ENCODE measurements around the gene DIP2B.

Gene DIP2B

GRCh38 chr12:50564237-50564947 lies 59.6 kb downstream of the DIP2B start:
- H3K4me3 ChIP-seq (ENCODE audit: insufficient read length, low read depth), result no peak overlapping the region
- H3K36me3 ChIP-seq (ENCODE audit: insufficient read depth, insufficient read length, low read length), result no peaks in the 10 kb centered on the region
- TF ChIP-seq YY1 (IDR thresholded peaks at IDR 0.05; ENCODE audit: insufficient read depth, insufficient read length) (no peak), SUZ12 (IDR thresholded peaks at IDR 0.05; ENCODE audit: extremely low read depth, insufficient read depth, insufficient read length) (no peak), ZNF274 (IDR thresholded peaks at IDR 0.05; ENCODE audit: low read depth, low read length) (no peak)
- H3K27me3 ChIP-seq (ENCODE audit: insufficient read depth, insufficient read length), result no peaks in the 10 kb centered on the region
- H3K4me1 ChIP-seq (ENCODE audit: insufficient read depth, insufficient read length), result peaks cover 2% of the 10 kb centered on the region
- H3K9ac ChIP-seq (ENCODE audit: insufficient read length, low read depth), result no peak overlapping the region
- no peaks in the 10 kb centered on the region for H3K9me3 ChIP-seq (ENCODE audit: insufficient read depth, low read length)
- no peak for DNase-seq (ENCODE audit: low read depth, low spot score)

- H3K4me3 ChIP-seq (ENCODE audit: insufficient read length, low read depth), result no peak overlapping the region
- DNase-seq (ENCODE audit: low read depth, low spot score), result no peak
- H3K9me3 ChIP-seq (ENCODE audit: insufficient read depth, low read length), result no peaks in the 10 kb centered on the region
- no peaks in the 10 kb centered on the region for H3K27me3 ChIP-seq (ENCODE audit: insufficient read depth, insufficient read length)
- TF ChIP-seq SUZ12 (IDR thresholded peaks at IDR 0.05; ENCODE audit: extremely low read depth, insufficient read depth, insufficient read length), result no peak
- peaks cover 2% of the 10 kb centered on the region for H3K4me1 ChIP-seq (ENCODE audit: insufficient read depth, insufficient read length)
- no peaks in the 10 kb centered on the region for H3K36me3 ChIP-seq (ENCODE audit: insufficient read depth, insufficient read length, low read length)
- H3K9ac ChIP-seq (ENCODE audit: insufficient read length, low read depth), result no peak overlapping the region
Observed at GRCh38 chr12:50564948-50565297, 60.1 kb downstream of the DIP2B start.

DNA sequence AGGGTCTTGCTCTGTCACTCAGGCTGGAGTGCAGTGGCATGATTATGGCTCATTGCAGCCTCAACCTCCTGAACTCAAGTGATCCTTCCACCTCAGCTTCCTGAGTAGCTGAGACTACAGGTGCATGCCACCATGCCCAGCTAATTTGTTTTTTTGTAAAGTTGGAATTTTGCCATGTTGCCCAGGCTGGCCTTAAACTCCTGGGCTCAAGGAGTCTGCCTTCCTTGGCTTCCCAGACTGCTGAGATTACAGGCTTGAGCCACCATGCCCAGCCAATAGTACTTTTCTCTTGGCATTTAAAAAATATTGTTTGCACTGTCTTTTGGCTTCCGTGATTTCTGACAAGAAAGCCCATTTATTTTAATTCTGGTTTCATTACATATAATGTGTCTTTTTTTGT lies 61.3 kb downstream of the DIP2B start:
- Histone ChIP-seq H3K9ac (ENCODE audit: insufficient read length, low read depth) (no peak overlapping the region), H3K9me3 (ENCODE audit: insufficient read depth, low read length) (no peaks in the 10 kb centered on the region), H3K4me3 (ENCODE audit: insufficient read length, low read depth) (no peak overlapping the region), H3K4me1 (ENCODE audit: insufficient read depth, insufficient read length) (peaks cover 2% of the 10 kb centered on the region), H3K36me3 (ENCODE audit: insufficient read depth, insufficient read length, low read length) (no peaks in the 10 kb centered on the region), H3K27me3 (ENCODE audit: insufficient read depth, insufficient read length) (no peaks in the 10 kb centered on the region)
- TF ChIP-seq ZNF274 (IDR thresholded peaks at IDR 0.05; ENCODE audit: low read depth, low read length), result no peak
- TF ChIP-seq YY1 (IDR thresholded peaks at IDR 0.05; ENCODE audit: insufficient read depth, insufficient read length), result no peak
- TF ChIP-seq SUZ12 (IDR thresholded peaks at IDR 0.05; ENCODE audit: extremely low read depth, insufficient read depth, insufficient read length), result no peak
- no peak for DNase-seq (ENCODE audit: low read depth, low spot score)

DNA sequence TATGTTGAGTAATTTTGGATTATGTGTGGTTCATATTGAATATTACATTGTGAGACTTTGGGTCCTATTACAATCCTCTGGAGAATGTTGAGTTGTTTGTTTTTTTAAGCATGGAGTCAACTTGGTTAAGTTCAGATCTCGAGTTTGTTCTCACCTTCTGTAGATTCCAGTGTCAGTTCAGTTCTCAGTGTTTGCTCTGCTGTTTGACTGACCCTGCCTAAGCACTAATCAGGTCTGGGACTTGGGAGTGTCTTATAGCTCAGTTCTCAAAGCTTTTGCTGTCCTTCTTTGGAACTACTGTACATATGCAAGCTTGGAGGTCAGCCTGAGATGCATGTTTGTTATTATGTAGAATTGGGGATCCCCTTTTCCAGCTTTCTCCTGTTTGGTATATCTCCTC lies 63.1 kb downstream of the DIP2B start:
- no peak for DNase-seq (ENCODE audit: low read depth, low spot score)
- peaks cover 5% of the 10 kb centered on the region for H3K4me1 ChIP-seq (ENCODE audit: insufficient read depth, insufficient read length)
- TF ChIP-seq SUZ12 (IDR thresholded peaks at IDR 0.05; ENCODE audit: extremely low read depth, insufficient read depth, insufficient read length), result no peak
- TF ChIP-seq YY1 (IDR thresholded peaks at IDR 0.05; ENCODE audit: insufficient read depth, insufficient read length), result no peak
- TF ChIP-seq ZNF274 (IDR thresholded peaks at IDR 0.05; ENCODE audit: low read depth, low read length), result no peak

GRCh38 chr12:50568338-50569091 lies 63.7 kb downstream of the DIP2B start:
- DNase-seq (ENCODE audit: low read depth, low spot score), result no peak
- H3K9ac ChIP-seq (ENCODE audit: insufficient read length, low read depth), result no peak overlapping the region
- H3K27me3 ChIP-seq (ENCODE audit: insufficient read depth, insufficient read length), result no peaks in the 10 kb centered on the region

More for the DNA sequence above, 63.1 kb downstream of the DIP2B start:
- Histone ChIP-seq H3K36me3 (ENCODE audit: insufficient read depth, insufficient read length, low read length) (no peaks in the 10 kb centered on the region), H3K9me3 (ENCODE audit: insufficient read depth, low read length) (no peaks in the 10 kb centered on the region), H3K9ac (ENCODE audit: insufficient read length, low read depth) (no peak overlapping the region), H3K4me3 (ENCODE audit: insufficient read length, low read depth) (no peak overlapping the region), H3K27me3 (ENCODE audit: insufficient read depth, insufficient read length) (no peaks in the 10 kb centered on the region)

DNA sequence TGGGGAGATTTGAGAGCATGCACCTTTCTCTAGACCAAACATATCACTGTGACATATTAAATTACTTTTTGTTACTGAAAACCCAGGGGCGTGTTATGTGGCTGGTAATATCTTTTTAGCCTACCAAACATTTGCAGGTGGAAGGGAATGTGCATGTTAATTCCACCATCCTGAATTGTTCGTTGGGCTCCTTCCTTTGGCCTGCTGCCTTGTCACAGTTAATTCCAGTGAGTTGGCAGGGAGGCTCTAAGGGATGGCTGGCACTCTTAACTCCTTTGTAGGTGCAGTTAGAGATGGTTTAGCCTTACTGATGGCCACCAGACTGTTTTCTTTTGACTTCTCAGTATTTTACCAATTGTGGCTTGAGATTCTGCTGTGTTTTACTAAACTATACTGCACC lies 64.5 kb downstream of the DIP2B start:
- H3K27me3 ChIP-seq (ENCODE audit: insufficient read depth, insufficient read length), result no peaks in the 10 kb centered on the region
- H3K4me1 ChIP-seq (ENCODE audit: insufficient read depth, insufficient read length), result peaks cover 6% of the 10 kb centered on the region
- TF ChIP-seq SUZ12 (IDR thresholded peaks at IDR 0.05; ENCODE audit: extremely low read depth, insufficient read depth, insufficient read length) (no peak), YY1 (IDR thresholded peaks at IDR 0.05; ENCODE audit: insufficient read depth, insufficient read length) (no peak), ZNF274 (IDR thresholded peaks at IDR 0.05; ENCODE audit: low read depth, low read length) (no peak)
- DNase-seq (ENCODE audit: low read depth, low spot score), result no peak
- no peak overlapping the region for H3K9ac ChIP-seq (ENCODE audit: insufficient read length, low read depth)
- no peaks in the 10 kb centered on the region for H3K9me3 ChIP-seq (ENCODE audit: insufficient read depth, low read length)
- no peak overlapping the region for H3K4me3 ChIP-seq (ENCODE audit: insufficient read length, low read depth)
- no peaks in the 10 kb centered on the region for H3K36me3 ChIP-seq (ENCODE audit: insufficient read depth, insufficient read length, low read length)

More at GRCh38 chr12:50568338-50569091, 63.7 kb downstream of the DIP2B start:
- Histone ChIP-seq H3K9me3 (ENCODE audit: insufficient read depth, low read length) (no peaks in the 10 kb centered on the region), H3K4me3 (ENCODE audit: insufficient read length, low read depth) (no peak overlapping the region), H3K4me1 (ENCODE audit: insufficient read depth, insufficient read length) (peaks cover 5% of the 10 kb centered on the region), H3K36me3 (ENCODE audit: insufficient read depth, insufficient read length, low read length) (no peaks in the 10 kb centered on the region)
- no peak for TF ChIP-seq SUZ12 (IDR thresholded peaks at IDR 0.05; ENCODE audit: extremely low read depth, insufficient read depth, insufficient read length)
- no peak for TF ChIP-seq YY1 (IDR thresholded peaks at IDR 0.05; ENCODE audit: insufficient read depth, insufficient read length)
- TF ChIP-seq ZNF274 (IDR thresholded peaks at IDR 0.05; ENCODE audit: low read depth, low read length), result no peak

DNA sequence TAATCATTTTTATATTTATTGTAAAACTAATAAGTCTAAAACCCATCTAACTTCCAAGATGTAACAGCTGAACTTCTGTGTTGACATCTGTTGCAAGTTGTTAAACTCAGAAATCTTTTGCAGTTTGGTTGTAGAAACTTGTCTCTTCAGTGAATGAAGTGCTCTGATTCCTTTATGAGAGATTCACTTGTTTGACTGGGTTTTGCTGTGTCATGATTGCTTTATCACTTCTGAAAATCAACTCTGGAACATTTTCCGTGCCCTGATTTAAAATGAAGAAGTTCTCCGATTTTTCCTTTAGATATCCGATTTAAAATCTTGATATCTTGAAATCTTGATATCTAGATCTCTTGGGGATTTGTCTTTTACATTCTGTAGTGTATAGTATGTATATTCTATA lies 65.1 kb downstream of the DIP2B start:
- Histone ChIP-seq H3K4me1 (ENCODE audit: insufficient read depth, insufficient read length) (peaks cover 9% of the 10 kb centered on the region), H3K36me3 (ENCODE audit: insufficient read depth, insufficient read length, low read length) (no peaks in the 10 kb centered on the region), H3K9ac (ENCODE audit: insufficient read length, low read depth) (no peak overlapping the region), H3K9me3 (ENCODE audit: insufficient read depth, low read length) (no peaks in the 10 kb centered on the region), H3K27me3 (ENCODE audit: insufficient read depth, insufficient read length) (no peaks in the 10 kb centered on the region), H3K4me3 (ENCODE audit: insufficient read length, low read depth) (no peak overlapping the region)
- DNase-seq (ENCODE audit: low read depth, low spot score), result no peak
- no peak for TF ChIP-seq ZNF274 (IDR thresholded peaks at IDR 0.05; ENCODE audit: low read depth, low read length)
- no peak for TF ChIP-seq YY1 (IDR thresholded peaks at IDR 0.05; ENCODE audit: insufficient read depth, insufficient read length)
